ENCODE results near the gene ADORA2A.

The ADORA2A gene

DNA sequence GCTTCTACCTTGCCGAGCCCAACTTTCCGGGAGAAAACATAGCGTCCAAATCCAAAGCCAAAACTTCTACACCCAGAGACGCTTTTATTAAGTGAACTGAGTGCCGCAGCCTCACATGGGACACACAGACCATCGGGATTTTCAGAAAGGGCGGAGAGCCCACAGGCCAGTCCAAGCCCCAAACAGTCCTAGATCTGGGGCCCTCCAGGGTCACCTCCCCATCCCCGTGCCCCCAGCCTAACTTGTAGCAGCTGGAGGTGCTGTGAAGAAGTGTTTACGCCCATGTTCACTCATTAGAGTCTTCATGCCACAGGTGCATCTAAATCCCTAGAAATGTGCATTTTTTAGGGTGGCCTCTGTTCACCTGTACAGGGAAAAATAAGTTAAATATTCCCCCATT lies 14.1 kb upstream of the ADORA2A start:
- TF ChIP-seq, protein P1, sequence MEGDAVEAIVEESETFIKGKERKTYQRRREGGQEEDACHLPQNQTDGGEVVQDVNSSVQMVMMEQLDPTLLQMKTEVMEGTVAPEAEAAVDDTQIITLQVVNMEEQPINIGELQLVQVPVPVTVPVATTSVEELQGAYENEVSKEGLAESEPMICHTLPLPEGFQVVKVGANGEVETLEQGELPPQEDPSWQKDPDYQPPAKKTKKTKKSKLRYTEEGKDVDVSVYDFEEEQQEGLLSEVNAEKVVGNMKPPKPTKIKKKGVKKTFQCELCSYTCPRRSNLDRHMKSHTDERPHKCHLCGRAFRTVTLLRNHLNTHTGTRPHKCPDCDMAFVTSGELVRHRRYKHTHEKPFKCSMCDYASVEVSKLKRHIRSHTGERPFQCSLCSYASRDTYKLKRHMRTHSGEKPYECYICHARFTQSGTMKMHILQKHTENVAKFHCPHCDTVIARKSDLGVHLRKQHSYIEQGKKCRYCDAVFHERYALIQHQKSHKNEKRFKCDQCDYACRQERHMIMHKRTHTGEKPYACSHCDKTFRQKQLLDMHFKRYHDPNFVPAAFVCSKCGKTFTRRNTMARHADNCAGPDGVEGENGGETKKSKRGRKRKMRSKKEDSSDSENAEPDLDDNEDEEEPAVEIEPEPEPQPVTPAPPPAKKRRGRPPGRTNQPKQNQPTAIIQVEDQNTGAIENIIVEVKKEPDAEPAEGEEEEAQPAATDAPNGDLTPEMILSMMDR (IDR thresholded peaks at IDR 0.05), result no peak
- Histone ChIP-seq H3K4me3 (ENCODE audit: low read depth in 1 of 2, low read length in 1 of 2) (no peak overlapping the region), H3K9me3 (no peaks in the 10 kb centered on the region), H3K27ac (no peak overlapping the region), H3K4me1 (ENCODE audit: control insufficient read depth in 1 of 2, insufficient read depth in 1 of 2, low read depth in 1 of 2, low read length in 1 of 2) (peaks cover 0 to 2% of the 10 kb centered on the region in 2 experiments), H3K36me3 (peaks cover 69% of the 10 kb centered on the region), H3K27me3 (no peaks in the 10 kb centered on the region)

DNA sequence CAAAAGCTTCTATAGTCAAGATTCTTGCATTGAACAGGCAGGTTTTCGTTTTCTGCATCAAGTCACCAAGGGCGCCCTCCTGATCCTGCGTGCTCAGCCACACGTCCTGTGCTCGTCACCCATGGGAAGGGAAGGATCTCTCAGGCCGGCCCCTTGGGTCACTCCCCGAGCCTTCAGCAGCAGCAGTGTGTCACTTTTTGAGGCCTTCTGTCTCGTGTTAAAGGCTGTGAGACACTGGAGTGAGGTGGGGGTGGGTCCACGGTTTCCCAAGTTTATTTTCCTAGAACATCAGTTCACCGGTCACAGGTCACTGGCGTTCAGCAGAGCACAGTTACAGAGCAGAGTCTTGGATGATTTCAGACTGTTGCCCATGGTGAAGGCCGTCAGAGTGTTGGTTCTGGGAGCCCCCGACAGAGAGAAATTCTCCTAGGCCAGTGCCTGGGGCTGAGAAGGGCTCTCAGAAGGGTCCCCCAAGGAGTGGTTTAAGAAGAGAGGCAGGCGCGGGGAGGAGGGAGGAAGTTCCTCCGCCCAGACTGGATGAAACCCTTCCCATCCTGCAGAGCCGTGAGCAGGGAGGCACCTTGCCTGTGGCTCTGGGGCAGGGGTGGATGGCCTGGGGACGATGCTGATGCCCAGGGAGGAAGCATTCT lies 13.5 kb upstream of the ADORA2A start:
- no peak overlapping the region for H3K4me3 ChIP-seq (ENCODE audit: low read depth in 1 of 2, low read length in 1 of 2)
- H3K27me3 ChIP-seq, result no peaks in the 10 kb centered on the region
- H3K27ac ChIP-seq, result no peak overlapping the region
- H3K4me1 ChIP-seq (ENCODE audit: control insufficient read depth in 1 of 2, insufficient read depth in 1 of 2, low read depth in 1 of 2, low read length in 1 of 2), result peaks cover 0 to 2% of the 10 kb centered on the region in 2 experiments
- peaks cover 65% of the 10 kb centered on the region for H3K36me3 ChIP-seq
- TF ChIP-seq, protein P1 (IDR thresholded peaks at IDR 0.05), result no peak
- no peaks in the 10 kb centered on the region for H3K9me3 ChIP-seq

DNA sequence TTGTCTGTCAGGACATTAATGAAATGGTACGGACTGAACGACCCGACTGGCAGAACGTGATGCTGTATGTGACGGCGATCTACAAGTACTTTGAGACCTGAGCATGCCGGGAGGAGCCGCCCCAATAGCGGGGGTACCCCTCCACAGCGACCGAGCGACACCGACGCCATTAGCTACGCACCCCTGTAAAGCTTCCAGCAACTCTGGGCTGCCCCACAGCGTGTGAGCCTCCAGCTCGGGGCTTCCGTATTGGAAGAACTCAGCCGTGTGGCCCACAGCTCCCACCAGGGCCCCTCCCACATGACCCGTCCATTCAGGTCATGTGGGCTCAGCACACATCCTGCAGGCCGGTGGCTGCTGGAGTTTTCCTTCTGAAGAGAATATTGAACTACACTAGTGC lies 12.9 kb upstream of the ADORA2A start:
- peaks cover 0 to 2% of the 10 kb centered on the region in 2 experiments for H3K4me1 ChIP-seq (ENCODE audit: control insufficient read depth in 1 of 2, insufficient read depth in 1 of 2, low read depth in 1 of 2, low read length in 1 of 2)
- H3K36me3 ChIP-seq, result peaks cover 65% of the 10 kb centered on the region
- no peak overlapping the region for H3K4me3 ChIP-seq (ENCODE audit: low read depth in 1 of 2, low read length in 1 of 2)
- no peaks in the 10 kb centered on the region for H3K9me3 ChIP-seq
- no peak overlapping the region for H3K27ac ChIP-seq
- no peaks in the 10 kb centered on the region for H3K27me3 ChIP-seq
- TF ChIP-seq, protein P1 (IDR thresholded peaks at IDR 0.05), result no peak

DNA sequence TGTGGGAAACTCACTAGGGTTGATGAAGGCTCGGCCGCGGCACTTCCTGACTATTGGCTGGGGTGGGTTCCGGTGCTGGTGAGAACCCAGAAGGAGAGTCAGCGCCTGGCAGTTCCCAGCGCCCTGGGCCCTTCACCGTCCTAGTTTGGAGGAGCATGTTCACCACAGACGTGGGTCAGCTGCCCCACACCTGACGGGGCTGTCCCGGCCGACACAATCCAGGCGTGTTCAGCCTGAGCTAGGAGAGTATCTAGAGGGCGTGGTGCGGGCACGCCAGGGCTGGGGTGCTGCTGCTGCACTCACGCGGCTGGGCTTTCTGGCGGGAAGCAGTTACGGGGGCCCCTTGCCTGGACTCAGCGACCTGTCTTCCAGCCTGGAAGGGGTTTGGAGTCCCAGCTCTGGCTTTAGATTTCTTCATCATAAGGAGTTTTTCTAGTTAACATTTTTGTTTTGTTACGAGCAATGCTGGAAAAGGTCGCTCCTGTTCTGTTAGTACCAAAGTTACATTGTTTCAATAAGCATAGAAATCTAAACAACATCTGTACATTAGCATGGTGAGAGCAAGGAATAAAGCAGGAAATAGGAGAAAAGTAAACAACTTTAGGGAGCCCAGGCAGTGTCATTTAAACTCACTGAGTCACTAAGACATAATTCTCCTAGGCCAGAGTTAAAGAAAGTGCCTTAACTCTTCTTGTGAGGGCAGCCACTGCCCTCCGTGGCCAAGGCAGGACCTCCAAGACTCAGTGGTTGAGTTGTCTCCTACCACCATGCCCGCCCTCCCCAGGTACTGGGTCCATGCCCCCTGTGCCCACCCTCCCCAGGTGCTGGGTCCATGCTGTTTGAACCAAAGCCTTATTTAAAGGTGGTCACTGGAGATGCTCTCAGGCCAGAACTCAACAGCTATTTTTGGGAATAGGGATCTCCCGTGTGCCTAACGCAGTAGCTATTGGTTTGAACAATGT lies 12.1 kb upstream of the ADORA2A start:
- no peak overlapping the region for H3K4me3 ChIP-seq (ENCODE audit: low read depth in 1 of 2, low read length in 1 of 2)
- peaks cover 0 to 2% of the 10 kb centered on the region in 2 experiments for H3K4me1 ChIP-seq (ENCODE audit: control insufficient read depth in 1 of 2, insufficient read depth in 1 of 2, low read depth in 1 of 2, low read length in 1 of 2)
- TF ChIP-seq, protein P1 (IDR thresholded peaks at IDR 0.05), result no peak
- H3K9me3 ChIP-seq, result no peaks in the 10 kb centered on the region
- peaks cover 65% of the 10 kb centered on the region for H3K36me3 ChIP-seq
- no peak overlapping the region for H3K27ac ChIP-seq
- H3K27me3 ChIP-seq, result no peaks in the 10 kb centered on the region

DNA sequence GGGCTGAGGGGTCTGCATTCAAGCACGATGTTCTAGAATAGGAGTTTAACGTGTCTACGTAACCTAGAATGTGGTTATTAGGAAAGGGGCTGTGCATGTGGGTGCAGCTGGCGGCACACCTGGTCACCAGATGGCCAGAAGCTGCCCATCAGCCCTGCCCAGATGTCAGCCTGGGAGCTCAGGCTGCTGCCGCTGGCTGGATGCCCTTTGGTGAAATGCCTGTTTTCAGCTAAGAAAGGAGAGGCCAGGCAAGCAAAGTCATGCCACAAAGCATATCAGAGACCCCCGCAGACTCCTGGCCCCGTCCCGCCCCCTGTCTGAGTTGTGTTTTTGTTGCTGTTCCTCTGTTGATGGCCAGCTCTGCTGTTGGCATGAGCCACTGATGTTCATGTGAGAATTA lies 11.3 kb upstream of the ADORA2A start:
- Histone ChIP-seq H3K36me3 (peaks cover 65% of the 10 kb centered on the region), H3K4me1 (ENCODE audit: control insufficient read depth in 1 of 2, insufficient read depth in 1 of 2, low read depth in 1 of 2, low read length in 1 of 2) (peaks cover 0 to 2% of the 10 kb centered on the region in 2 experiments), H3K9me3 (no peaks in the 10 kb centered on the region), H3K27me3 (no peaks in the 10 kb centered on the region), H3K27ac (no peak overlapping the region), H3K4me3 (ENCODE audit: low read depth in 1 of 2, low read length in 1 of 2) (no peak overlapping the region)
- TF ChIP-seq, protein P1 (IDR thresholded peaks at IDR 0.05), result no peak

All from neutrophil (primary cell).